ENCODE results near the gene UGT1A7. TPM values are rescaled to one million over a fixed set of nuclear protein-coding genes. Genes with fewer than 3 reads are reported as not detected.

UGT1A7 gene
- total and polyA plus RNA-seq, 2 donors, result 0.08 to 2.5 TPM

DNA sequence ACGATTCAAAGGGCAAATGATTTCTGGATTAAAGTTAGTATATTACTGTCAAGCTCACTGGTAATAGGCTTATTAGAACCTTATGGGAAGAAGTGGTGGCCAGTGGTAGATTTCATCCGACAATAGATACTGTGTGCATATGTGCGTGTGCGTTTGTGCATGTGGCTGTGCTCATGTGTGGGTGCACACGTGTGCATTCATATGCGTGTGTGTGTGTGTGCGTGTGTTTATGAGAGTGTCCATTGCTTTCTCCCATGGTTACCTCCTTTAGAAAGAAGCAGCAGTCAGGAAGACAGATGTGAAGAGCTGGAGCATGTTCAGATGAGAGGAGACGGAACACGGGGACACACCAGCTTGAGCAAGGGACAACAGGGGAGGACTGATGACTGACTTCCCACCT lies 87.6 kb downstream of the UGT1A7 start:
- no peak overlapping the region for H3K27ac ChIP-seq (ENCODE audit: low read depth)
- DNase-seq (ENCODE audit: extremely low spot score), result no peak
- no peaks in the 10 kb centered on the region for H3K4me1 ChIP-seq (ENCODE audit: insufficient read depth)
- 92% methylated on average over 9 of the region's 9 CpGs for WGBS
- H3K4me3 ChIP-seq (ENCODE audit: low read depth, low read length), result no peak overlapping the region
- no peaks in the 10 kb centered on the region for H3K36me3 ChIP-seq (ENCODE audit: insufficient read depth)

DNA sequence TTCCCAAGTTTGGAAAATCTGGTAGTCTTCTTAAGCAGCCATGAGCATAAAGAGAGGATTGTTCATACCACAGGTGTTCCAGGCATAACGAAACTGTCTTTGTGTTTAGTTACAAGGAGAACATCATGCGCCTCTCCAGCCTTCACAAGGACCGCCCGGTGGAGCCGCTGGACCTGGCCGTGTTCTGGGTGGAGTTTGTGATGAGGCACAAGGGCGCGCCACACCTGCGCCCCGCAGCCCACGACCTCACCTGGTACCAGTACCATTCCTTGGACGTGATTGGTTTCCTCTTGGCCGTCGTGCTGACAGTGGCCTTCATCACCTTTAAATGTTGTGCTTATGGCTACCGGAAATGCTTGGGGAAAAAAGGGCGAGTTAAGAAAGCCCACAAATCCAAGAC lies 90.5 kb downstream of the UGT1A7 start:
- no peaks in the 10 kb centered on the region for H3K36me3 ChIP-seq (ENCODE audit: insufficient read depth)
- WGBS, result 90% methylated on average over 16 of the region's 16 CpGs
- DNase-seq (ENCODE audit: extremely low spot score), result no peak
- no peaks in the 10 kb centered on the region for H3K4me1 ChIP-seq (ENCODE audit: insufficient read depth)
- no peak overlapping the region for H3K27ac ChIP-seq (ENCODE audit: low read depth)
- no peak overlapping the region for H3K4me3 ChIP-seq (ENCODE audit: low read depth, low read length)

DNA sequence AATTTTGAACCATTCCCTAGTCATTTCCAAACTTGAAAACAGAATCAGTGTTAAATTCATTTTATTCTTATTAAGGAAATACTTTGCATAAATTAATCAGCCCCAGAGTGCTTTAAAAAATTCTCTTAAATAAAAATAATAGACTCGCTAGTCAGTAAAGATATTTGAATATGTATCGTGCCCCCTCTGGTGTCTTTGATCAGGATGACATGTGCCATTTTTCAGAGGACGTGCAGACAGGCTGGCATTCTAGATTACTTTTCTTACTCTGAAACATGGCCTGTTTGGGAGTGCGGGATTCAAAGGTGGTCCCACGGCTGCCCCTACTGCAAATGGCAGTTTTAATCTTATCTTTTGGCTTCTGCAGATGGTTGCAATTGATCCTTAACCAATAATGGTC lies 90.9 kb downstream of the UGT1A7 start:
- H3K36me3 ChIP-seq (ENCODE audit: insufficient read depth), result no peaks in the 10 kb centered on the region
- H3K4me1 ChIP-seq (ENCODE audit: insufficient read depth), result no peaks in the 10 kb centered on the region
- H3K4me3 ChIP-seq (ENCODE audit: low read depth, low read length), result no peak overlapping the region
- H3K27ac ChIP-seq (ENCODE audit: low read depth), result no peak overlapping the region
- WGBS, result 66% methylated on average over 5 of the region's 5 CpGs
- DNase-seq (ENCODE audit: extremely low spot score), result no peak

DNA sequence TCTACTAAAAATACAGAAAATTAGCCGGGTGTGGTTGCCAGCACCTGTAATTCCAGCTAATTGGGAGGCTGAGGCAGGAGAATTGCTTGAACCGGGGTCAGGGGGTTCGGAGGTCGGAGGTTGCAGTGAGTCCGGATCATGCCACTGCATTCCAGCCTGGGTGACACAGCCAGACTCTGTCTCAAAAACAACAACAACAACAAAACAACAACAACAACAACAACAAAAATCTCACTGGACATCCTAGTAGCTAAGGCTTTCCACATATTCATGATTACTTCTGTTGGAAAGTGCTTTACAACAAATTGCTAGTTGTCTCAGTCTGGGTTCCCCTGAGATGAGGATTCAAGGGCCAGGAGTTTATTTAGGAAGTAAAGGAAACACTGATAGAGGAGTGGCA lies 92.2 kb downstream of the UGT1A7 start:
- DNase-seq (ENCODE audit: extremely low spot score), result no peak
- no peaks in the 10 kb centered on the region for H3K36me3 ChIP-seq (ENCODE audit: insufficient read depth)
- WGBS, result 91% methylated on average over 5 of the region's 5 CpGs
- H3K27ac ChIP-seq (ENCODE audit: low read depth), result no peak overlapping the region
- H3K4me3 ChIP-seq (ENCODE audit: low read depth, low read length), result no peak overlapping the region
- H3K4me1 ChIP-seq (ENCODE audit: insufficient read depth), result no peaks in the 10 kb centered on the region

DNA sequence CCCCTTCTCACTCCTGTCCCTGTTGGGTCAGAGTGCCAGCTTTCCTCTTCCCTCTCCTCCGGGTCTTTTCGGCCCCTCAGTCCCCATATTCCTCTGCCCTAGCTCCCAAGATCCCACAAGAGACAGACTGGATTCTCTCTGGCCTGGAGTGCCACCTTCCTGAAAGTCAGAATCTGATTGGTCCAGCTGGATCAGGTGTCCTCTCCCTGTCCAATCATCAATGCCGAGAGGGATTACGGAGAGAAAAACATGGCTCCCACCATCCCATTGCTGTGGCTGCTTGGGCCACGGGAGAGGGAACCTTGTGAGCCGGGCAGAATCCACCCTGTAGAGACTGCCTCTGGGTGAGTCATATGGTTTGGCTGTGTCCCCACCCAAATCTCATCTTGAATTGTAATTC lies 93.7 kb downstream of the UGT1A7 start:
- 91% methylated on average over 6 of the region's 6 CpGs for WGBS
- Histone ChIP-seq H3K27ac (ENCODE audit: low read depth) (no peak overlapping the region), H3K36me3 (ENCODE audit: insufficient read depth) (no peaks in the 10 kb centered on the region), H3K4me3 (ENCODE audit: low read depth, low read length) (no peak overlapping the region), H3K4me1 (ENCODE audit: insufficient read depth) (no peaks in the 10 kb centered on the region)
- no peak for DNase-seq (ENCODE audit: extremely low spot score)

DNA sequence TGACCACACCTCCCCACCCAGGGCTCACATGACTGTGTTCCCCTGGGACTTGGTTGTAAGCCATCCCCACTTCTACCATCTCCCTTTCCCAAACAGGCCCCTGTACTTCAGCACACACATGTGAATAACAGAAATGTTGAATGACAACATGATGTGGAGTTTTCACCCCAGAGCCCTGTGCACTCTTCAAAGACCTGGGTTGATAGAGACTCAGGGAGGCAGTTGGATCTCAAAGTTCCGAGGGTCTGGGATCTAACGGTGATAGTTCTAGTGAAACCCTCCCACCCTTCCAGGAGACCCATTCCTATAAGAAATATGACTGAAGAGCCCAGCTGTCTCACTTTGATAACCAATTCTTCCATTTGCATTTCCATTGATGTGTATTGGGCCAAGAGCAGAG lies 96.3 kb downstream of the UGT1A7 start, which contains the start of gene MROH2A:
TSS of gene MROH2A (plus strand) at position 301 of the 400 bp plus-strand sequence. CDS start 1,029 bp downstream, outside the sequence.
- Histone ChIP-seq H3K36me3 (ENCODE audit: insufficient read depth) (no peaks in the 10 kb centered on the region), H3K4me3 (ENCODE audit: low read depth, low read length) (no peak within 1 kb of the TSS), H3K27ac (ENCODE audit: low read depth) (no peak within 1 kb of the TSS), H3K4me1 (ENCODE audit: insufficient read depth) (no peaks in the 10 kb centered on the region)
- no peak for DNase-seq (ENCODE audit: extremely low spot score)
- 85% methylated on average over 2 of the region's 2 CpGs for WGBS

DNA sequence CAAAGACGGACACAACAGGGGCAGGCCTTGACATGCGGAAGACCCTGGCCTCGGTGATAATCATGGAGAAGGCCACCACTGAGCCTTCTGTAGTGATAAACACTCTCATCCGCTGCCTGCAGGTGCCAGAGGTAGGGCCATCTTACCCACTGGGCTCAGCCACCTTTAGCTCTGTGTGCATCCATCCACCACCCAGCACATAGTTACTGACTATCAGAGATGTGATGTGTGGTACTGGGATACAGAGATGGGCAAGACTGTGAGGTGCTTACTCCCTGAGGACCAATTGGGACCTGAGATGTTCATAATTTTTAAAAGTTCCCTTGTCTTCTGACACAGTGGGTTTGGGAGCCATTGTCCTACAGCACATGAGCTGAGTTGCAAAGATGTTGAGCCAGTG lies 98.0 kb downstream of the UGT1A7 start:
- no peaks in the 10 kb centered on the region for H3K36me3 ChIP-seq (ENCODE audit: insufficient read depth)
- WGBS, result 92% methylated on average over 4 of the region's 4 CpGs
- H3K27ac ChIP-seq (ENCODE audit: low read depth), result no peak overlapping the region
- no peaks in the 10 kb centered on the region for H3K4me1 ChIP-seq (ENCODE audit: insufficient read depth)
- DNase-seq (ENCODE audit: extremely low spot score), result no peak
- no peak overlapping the region for H3K4me3 ChIP-seq (ENCODE audit: low read depth, low read length)

DNA sequence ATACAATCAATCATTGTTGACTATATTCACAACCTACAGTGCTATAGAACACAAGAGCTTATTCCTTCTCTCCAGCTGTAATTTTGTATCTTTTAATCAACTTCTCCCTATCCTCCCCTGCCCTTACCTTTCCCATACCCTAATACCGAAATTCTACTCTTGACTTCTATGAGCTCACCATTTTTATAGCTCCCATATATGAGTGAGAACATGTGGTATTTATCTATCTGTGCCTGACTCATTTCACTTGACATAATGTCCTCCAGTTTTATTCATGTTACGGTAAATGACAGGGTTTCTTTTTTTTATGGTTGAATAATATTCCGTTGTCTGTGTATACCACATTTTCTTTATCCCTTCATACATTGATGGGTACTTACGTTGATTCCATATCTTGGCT lies 99.1 kb downstream of the UGT1A7 start:
- no peaks in the 10 kb centered on the region for H3K36me3 ChIP-seq (ENCODE audit: insufficient read depth)
- no peak overlapping the region for H3K27ac ChIP-seq (ENCODE audit: low read depth)
- DNase-seq (ENCODE audit: extremely low spot score), result no peak
- H3K4me3 ChIP-seq (ENCODE audit: low read depth, low read length), result no peak overlapping the region
- WGBS, result 89% methylated on average over 4 of the region's 4 CpGs
- no peaks in the 10 kb centered on the region for H3K4me1 ChIP-seq (ENCODE audit: insufficient read depth)

DNA sequence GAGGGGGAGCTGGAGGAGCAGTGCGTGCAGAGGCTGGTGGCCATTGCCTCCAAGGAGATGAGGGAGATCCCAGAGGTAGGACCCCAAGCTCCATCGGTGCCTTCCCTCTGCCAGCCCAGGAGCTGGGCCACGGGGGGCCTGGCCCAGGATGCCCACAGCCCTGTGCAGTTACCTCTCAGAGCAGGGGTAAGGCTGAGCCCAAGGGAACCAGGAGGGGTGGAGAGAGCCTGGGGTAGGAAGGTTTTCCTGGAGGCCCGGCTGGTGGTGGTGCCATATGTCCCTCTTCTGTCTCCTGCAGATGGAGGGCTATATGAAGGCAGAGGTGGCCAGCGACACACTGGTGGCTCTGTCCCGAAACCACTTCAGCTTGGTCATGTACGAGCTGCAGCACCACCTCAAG lies 107.9 kb downstream of the UGT1A7 start:
- no peak for DNase-seq (ENCODE audit: extremely low spot score)
- 87% methylated on average over 7 of the region's 7 CpGs for WGBS
- H3K36me3 ChIP-seq (ENCODE audit: insufficient read depth), result no peaks in the 10 kb centered on the region

DNA sequence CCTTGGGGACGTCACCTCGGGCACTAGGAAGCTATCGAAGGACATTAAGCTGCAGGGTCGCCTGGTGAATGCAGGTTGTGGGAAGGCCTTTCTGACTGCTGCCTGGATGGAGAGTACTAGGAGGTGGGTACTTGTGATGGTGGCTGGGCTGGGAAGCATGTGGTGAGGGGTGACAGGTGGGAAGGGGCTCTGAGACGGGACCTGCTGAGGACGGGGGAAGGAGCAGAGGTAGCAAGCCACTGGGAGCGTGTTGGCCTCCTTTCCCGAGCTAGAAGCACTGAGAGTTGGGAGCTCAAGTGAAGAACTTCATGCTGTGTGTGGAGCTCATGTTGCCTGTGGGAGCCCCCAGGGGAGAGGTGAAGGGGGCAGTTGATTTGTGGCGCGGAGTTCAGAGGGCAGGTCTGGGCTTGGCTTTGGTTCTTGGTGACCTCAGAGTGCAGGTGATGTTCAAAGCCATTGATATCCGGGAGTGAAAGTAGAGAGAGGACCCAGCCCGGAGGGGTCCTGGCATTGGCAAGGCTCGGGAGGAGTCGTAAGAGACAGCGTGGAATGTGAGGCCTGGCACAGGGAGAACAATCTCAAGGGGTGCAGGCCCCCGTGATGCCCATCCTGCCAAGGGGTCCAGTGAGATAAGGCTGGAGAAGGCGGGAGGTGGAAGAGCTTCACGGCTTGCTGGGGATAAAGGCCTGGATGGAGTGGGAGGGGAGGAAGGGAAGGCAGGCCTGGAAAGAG lies 109.6 kb downstream of the UGT1A7 start:
- H3K27ac ChIP-seq (ENCODE audit: low read depth), result no peak overlapping the region
- no peak overlapping the region for H3K4me3 ChIP-seq (ENCODE audit: low read depth, low read length)
- 79% methylated on average over 18 of the region's 18 CpGs for WGBS
- no peak for DNase-seq (ENCODE audit: extremely low spot score)
- H3K4me1 ChIP-seq (ENCODE audit: insufficient read depth), result no peaks in the 10 kb centered on the region
- H3K36me3 ChIP-seq (ENCODE audit: insufficient read depth), result no peaks in the 10 kb centered on the region

More for the DNA sequence above, 107.9 kb downstream of the UGT1A7 start:
- Histone ChIP-seq H3K27ac (ENCODE audit: low read depth) (no peak overlapping the region), H3K4me1 (ENCODE audit: insufficient read depth) (no peaks in the 10 kb centered on the region), H3K4me3 (ENCODE audit: low read depth, low read length) (no peak overlapping the region)

DNA sequence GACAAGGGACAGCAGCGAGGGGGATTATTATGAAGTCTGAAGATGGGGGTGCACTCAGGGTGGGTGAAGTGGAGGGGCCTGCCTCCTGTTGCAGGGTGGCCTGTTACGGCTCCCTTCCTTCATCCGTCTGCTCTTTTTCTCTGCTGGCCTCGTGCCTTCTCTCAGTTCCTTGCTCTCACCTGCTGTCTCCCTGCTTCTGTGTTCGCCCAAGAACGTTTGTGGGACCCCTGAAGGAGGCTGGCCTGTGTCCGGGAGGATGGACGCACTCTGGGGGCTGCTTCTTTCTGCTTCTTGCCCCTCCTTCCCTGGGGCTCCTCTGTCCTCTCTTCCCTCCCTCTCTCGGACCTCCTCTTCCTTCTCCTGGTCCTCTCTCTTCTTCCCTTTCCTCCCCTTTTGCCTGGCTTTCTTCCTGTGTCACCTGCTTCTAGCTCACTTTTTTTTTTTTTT lies 110.2 kb downstream of the UGT1A7 start:
- no peak for DNase-seq (ENCODE audit: extremely low spot score)
- 71% methylated on average over 9 of the region's 9 CpGs for WGBS
- no peaks in the 10 kb centered on the region for H3K36me3 ChIP-seq (ENCODE audit: insufficient read depth)
- H3K4me1 ChIP-seq (ENCODE audit: insufficient read depth), result no peaks in the 10 kb centered on the region
- H3K4me3 ChIP-seq (ENCODE audit: low read depth, low read length), result no peak overlapping the region
- no peak overlapping the region for H3K27ac ChIP-seq (ENCODE audit: low read depth)

DNA sequence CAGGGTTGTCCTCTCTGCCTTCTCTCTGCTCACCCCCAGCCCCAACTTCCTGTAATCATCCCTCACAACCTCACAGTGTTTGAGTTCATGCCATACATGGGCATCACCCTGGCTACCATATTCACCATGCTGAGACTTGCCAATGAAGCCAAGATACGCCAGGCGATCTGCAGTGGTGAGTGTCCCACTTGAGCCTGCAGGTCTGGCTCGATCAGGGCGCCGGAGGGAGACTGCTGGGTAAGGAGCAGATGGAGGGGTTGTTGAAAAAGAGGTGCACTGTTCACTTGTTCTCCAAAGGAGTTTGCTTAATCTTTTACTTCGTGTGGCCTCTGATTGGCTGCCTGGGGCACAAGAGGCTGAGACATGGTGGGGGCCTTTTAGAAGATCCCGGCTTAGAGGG lies 111.0 kb downstream of the UGT1A7 start:
- Histone ChIP-seq H3K36me3 (ENCODE audit: insufficient read depth) (no peaks in the 10 kb centered on the region), H3K4me3 (ENCODE audit: low read depth, low read length) (no peak overlapping the region), H3K27ac (ENCODE audit: low read depth) (no peak overlapping the region), H3K4me1 (ENCODE audit: insufficient read depth) (no peaks in the 10 kb centered on the region)
- DNase-seq (ENCODE audit: extremely low spot score), result no peak
- 91% methylated on average over 7 of the region's 7 CpGs for WGBS

DNA sequence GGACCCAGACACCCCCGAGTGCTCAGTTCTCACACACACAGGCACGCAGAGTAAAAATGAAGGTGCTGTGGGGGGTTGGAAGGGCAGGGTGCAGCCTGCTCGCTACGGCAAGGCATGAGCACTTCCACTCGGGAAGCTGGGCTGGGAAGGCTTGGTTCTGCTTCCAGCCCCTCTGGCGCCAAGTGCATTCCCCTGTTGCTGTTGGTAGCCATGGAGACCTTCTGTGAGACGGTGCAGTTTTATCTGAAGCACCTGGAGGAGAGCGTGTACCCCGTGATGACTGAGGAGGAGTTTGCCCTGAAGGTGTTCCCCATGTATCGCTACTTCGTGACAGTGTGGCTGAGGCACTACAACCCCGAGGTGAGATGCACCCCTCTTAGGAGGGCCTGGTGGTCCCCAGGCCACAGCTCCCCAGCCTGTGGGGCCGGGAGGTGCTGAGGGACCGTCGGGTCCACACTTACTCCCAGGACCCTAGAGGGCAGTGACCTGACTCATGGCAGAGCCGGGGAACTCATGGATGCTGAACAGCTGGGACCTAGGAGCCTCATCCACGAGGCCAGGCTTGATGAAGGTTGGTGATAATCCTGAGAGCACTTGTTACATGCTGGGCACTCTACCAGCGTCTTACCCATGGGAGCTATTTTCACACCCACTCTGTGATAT lies 111.9 kb downstream of the UGT1A7 start:
- no peak overlapping the region for H3K27ac ChIP-seq (ENCODE audit: low read depth)
- no peak overlapping the region for H3K4me3 ChIP-seq (ENCODE audit: low read depth, low read length)
- no peaks in the 10 kb centered on the region for H3K36me3 ChIP-seq (ENCODE audit: insufficient read depth)
- 78% methylated on average over 18 of the region's 18 CpGs for WGBS
- no peak for DNase-seq (ENCODE audit: extremely low spot score)
- H3K4me1 ChIP-seq (ENCODE audit: insufficient read depth), result no peaks in the 10 kb centered on the region

DNA sequence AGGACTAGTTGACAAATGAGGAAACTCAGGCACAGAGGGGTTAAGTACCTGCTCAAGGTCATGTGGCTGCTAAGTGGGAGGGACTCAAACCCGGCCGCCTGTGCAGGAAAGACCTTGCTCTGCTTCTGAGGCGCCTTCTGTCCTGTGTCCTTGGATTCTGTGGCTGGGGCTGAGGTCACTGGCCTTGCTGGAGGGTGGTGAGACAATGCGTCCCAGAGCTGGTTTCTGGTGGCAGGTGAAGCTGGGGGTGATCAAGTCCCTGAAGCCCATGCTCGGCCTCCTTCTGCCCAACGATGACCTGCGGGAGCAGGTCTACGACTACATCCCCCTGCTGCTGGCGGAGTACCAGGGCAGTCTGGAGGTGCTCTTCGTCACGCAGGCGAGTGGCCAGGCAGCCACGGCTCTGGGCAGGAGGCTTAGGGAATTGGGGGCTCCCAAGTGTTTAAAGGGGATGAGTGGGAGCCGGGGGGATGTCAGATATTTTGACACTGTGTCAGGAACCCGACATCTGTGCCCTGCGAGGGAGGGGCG lies 112.5 kb downstream of the UGT1A7 start:
- no peaks in the 10 kb centered on the region for H3K36me3 ChIP-seq (ENCODE audit: insufficient read depth)
- no peak overlapping the region for H3K27ac ChIP-seq (ENCODE audit: low read depth)
- H3K4me1 ChIP-seq (ENCODE audit: insufficient read depth), result no peaks in the 10 kb centered on the region
- DNase-seq (ENCODE audit: extremely low spot score), result no peak
- 77% methylated on average over 17 of the region's 17 CpGs for WGBS
- no peak overlapping the region for H3K4me3 ChIP-seq (ENCODE audit: low read depth, low read length)
